ENCODE data around the gene WIPI1.
"Not testable (repeated sequence)": the region's sequence is repeated elsewhere in the genome, so short reads cannot be mapped to it uniquely, and the experiment has no call there.

The WIPI1 gene

GRCh38 chr17:68413597-68414560 is 43.4 kb downstream of the WIPI1 start:
- peak; percentile 25 for DNase-seq

GRCh38 chr17:68407656-68408055 is 49.6 kb downstream of the WIPI1 start:
- DNase-seq, result not testable (repeated sequence)

- DNase-seq, result not testable (repeated sequence)
Observed at GRCh38 chr17:68403837-68404236, 53.5 kb downstream of the WIPI1 start.

- DNase-seq, result no peak
Observed at GRCh38 chr17:68403122-68403521, 54.2 kb downstream of the WIPI1 start.

GRCh38 chr17:68401288-68401687 is 56.0 kb downstream of the WIPI1 start:
- no peak for DNase-seq

- no peak for DNase-seq
Observed at GRCh38 chr17:68400404-68400735, 56.9 kb downstream of the WIPI1 start.

GRCh38 chr17:68399638-68400403 is 57.5 kb downstream of the WIPI1 start:
- DNase-seq, result peak; percentile 56

- DNase-seq, result peak; percentile 75
Observed at GRCh38 chr17:68398691-68399637, 58.3 kb downstream of the WIPI1 start.

- no peak for DNase-seq
Observed at GRCh38 chr17:68397108-68397536, 60.2 kb downstream of the WIPI1 start.

- no peak for DNase-seq
Observed at GRCh38 chr17:68396226-68397107, 60.8 kb downstream of the WIPI1 start.

GRCh38 chr17:68394608-68395331 is 62.5 kb downstream of the WIPI1 start:
- DNase-seq, result no peak

- DNase-seq, result no peak
Observed at GRCh38 chr17:68391561-68392268, 65.6 kb downstream of the WIPI1 start.

- DNase-seq, result no peak
Observed at GRCh38 chr17:68390888-68391545, 66.3 kb downstream of the WIPI1 start.

GRCh38 chr17:68389041-68389440 is 68.3 kb downstream of the WIPI1 start:
- DNase-seq, result no peak

GRCh38 chr17:68387435-68388218 is 69.7 kb downstream of the WIPI1 start:
- no peak for DNase-seq

- DNase-seq, result no peak
Observed at GRCh38 chr17:68385490-68386215, 71.6 kb downstream of the WIPI1 start.

- no peak for DNase-seq
Observed at GRCh38 chr17:68384941-68385340, 72.4 kb downstream of the WIPI1 start.

- DNase-seq, result no peak
Observed at GRCh38 chr17:68384471-68384870, 72.8 kb downstream of the WIPI1 start.
